Fibroblast of mammary gland (primary cell): Measurements from ENCODE around the gene CRAMP1.

Experiments
- DNase-seq: peaks from one replicate; pipeline ENCODE4 v3.0.0-alpha.2; 2010; ENCODE audit warnings: low read depth
- H3K4me3 ChIP-seq: 2 replicates; pipeline ENCODE4 v1.5.1; 2011; ENCODE audit warnings: low read depth, mild to moderate bottlenecking, low read length, moderate library complexity; ENCODE audit not compliant: control insufficient read depth
- TF ChIP-seq, protein P1 (sequence below): conservative IDR thresholded peaks from 2 replicates; pipeline ENCODE4 v1.5.1; 2011; ENCODE audit warnings: low read depth, low read length, inconsistent platforms; ENCODE audit not compliant: control insufficient read depth, insufficient read depth

Gene CRAMP1

DNA sequence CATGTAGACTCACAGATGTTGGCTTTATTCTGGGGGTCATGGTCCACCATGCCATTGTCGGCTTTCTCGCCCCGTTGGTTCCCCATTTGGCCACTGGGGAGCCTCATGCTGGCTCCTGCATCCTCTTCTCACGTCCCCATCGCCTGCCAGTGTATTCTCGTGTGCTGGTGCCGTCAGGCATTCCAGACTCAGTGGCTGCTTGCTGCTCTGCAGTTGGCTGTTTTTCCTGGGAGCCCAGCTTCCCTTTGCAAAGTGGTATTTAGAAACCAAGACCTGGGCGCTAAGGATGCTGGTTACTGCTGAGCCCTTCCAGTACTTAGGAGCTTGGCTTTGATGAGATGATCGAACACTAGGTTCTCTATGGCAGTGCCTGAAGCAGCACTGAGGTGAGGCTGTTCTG, 19.1 kb downstream of the CRAMP1 start:
- no peak overlapping the region for H3K4me3 ChIP-seq
- TF ChIP-seq, protein P1, sequence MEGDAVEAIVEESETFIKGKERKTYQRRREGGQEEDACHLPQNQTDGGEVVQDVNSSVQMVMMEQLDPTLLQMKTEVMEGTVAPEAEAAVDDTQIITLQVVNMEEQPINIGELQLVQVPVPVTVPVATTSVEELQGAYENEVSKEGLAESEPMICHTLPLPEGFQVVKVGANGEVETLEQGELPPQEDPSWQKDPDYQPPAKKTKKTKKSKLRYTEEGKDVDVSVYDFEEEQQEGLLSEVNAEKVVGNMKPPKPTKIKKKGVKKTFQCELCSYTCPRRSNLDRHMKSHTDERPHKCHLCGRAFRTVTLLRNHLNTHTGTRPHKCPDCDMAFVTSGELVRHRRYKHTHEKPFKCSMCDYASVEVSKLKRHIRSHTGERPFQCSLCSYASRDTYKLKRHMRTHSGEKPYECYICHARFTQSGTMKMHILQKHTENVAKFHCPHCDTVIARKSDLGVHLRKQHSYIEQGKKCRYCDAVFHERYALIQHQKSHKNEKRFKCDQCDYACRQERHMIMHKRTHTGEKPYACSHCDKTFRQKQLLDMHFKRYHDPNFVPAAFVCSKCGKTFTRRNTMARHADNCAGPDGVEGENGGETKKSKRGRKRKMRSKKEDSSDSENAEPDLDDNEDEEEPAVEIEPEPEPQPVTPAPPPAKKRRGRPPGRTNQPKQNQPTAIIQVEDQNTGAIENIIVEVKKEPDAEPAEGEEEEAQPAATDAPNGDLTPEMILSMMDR, result no peak
- no peak for DNase-seq

GRCh38 chr16:1631931-1632637, 19.9 kb downstream of the CRAMP1 start:
- DNase-seq, result no peak
- no peak overlapping the region for H3K4me3 ChIP-seq
- TF ChIP-seq, protein P1, result no peak

- TF ChIP-seq, protein P1, result no peak
- no peak overlapping the region for H3K4me3 ChIP-seq
- no peak for DNase-seq
Measured at GRCh38 chr16:1632638-1632970, 20.4 kb downstream of the CRAMP1 start.

DNA sequence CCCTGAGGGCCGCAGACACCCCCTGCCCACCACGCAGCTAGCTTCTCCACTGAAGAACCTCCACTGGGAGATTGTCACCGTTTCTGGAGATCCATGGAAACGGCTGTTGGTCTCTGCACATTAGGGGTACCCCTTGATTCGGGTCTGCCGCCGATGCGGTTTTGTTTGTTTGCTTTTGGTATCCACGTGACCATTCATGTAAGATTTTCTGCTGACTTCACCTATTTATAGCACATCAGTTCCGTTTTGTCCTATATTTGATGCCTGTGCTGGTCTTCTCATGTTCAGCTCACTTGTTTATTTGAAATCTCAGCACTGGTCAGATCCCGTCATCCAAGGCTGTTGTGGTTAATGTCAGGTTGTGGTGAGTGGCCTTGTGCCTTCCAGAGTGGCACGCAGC, 21.1 kb downstream of the CRAMP1 start:
- H3K4me3 ChIP-seq, result no peak overlapping the region
- TF ChIP-seq, protein P1, result no peak
- DNase-seq, result no peak

DNA sequence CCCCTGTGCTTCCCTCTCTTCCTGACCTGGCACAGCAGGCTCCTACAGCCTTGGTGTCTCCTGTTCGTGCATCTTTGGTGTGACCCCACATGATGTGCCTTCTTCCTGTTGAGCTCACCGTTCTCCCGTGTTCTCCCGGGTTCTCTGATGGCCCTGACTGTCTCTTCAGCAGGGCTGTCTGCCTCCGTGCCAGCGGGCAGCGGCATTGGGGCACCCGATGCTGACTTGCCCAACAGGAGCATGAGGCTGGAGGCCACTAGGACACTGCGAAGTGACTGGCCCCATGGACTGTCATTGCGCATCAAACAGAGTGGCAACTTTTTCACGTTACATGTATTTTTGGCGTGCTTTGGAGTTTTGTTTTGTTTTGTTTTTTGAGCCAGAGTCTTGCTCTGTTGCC, 22.4 kb downstream of the CRAMP1 start:
- no peak for DNase-seq
- no peak overlapping the region for H3K4me3 ChIP-seq
- TF ChIP-seq, protein P1, result no peak

- TF ChIP-seq, protein P1, result no peak
- H3K4me3 ChIP-seq, result no peak overlapping the region
- no peak for DNase-seq
Measured at GRCh38 chr16:1635070-1635469, 22.9 kb downstream of the CRAMP1 start.

- no peak for DNase-seq
- TF ChIP-seq, protein P1, result no peak
- H3K4me3 ChIP-seq, result no peak overlapping the region
Measured at GRCh38 chr16:1637526-1637925, 25.4 kb downstream of the CRAMP1 start.
